IMR-90 (cell line): ENCODE results near the gene GALK1. TPM values are rescaled to one million over a fixed set of nuclear protein-coding genes. Genes with fewer than 3 reads are reported as not detected.

Source experiments
- ATAC-seq: fragments of 200-7000 bp; cut with Tn5 transposase; 2 replicates; pipeline ENCODE4 v1.9.1; 2020; ENCODE audit warnings: low read depth, mild to moderate bottlenecking, moderate library complexity
- BruUV-seq: library from RNA; stranded (reverse); fragments of 400-500 nt; replicated peaks from 2 replicates; lab custom pipeline; 2021; lab: Mats Ljungman, UMichigan
- CTCF ChIA-PET: fragments of 300-600 bp; formaldehyde crosslinking; extraction: SDS; loops from one replicate; lab custom pipeline; 2021; ENCODE audit warnings: antibody characterized with exemption; lab: Yijun Ruan, JAX
- POLR2A ChIA-PET: fragments of 300-600 bp; sonication (Branson Sonifier 250); formaldehyde crosslinking; loops from one replicate; lab custom pipeline; 2022; ENCODE audit warnings: antibody characterized with exemption; ENCODE audit not compliant: unreplicated experiment; lab: Charles Lee
- DNase-seq: peaks from one replicate; pipeline ENCODE4 v3.0.0; 2013
- H2AFZ ChIP-seq: replicated peaks from 2 replicates; pipeline ENCODE3; 2013; ENCODE audit warnings: low read length, mild to moderate bottlenecking; ENCODE audit not compliant: poor library complexity
- H2AK5ac ChIP-seq: 2 replicates; pipeline ENCODE4 v1.6.1; 2013; ENCODE audit warnings: low read depth, low read length, inconsistent platforms
- H2AK9ac ChIP-seq: replicated peaks from 2 replicates; pipeline ENCODE3; 2013; ENCODE audit warnings: mild to moderate bottlenecking, low read depth, low read length, moderate library complexity; ENCODE audit not compliant: poor library complexity
- H2BK120ac ChIP-seq: 2 replicates; pipeline ENCODE4 v1.6.1; 2013; ENCODE audit warnings: low read depth, low read length, inconsistent platforms
- H2BK15ac ChIP-seq: 3 replicates; pipeline ENCODE4 v1.6.1; 2013; ENCODE audit warnings: low read depth, low read length, inconsistent platforms
- H2BK20ac ChIP-seq: 2 replicates; pipeline ENCODE4 v1.6.1; 2013; ENCODE audit warnings: low read depth, mild to moderate bottlenecking, inconsistent platforms, low read length, moderate library complexity
- H2BK5ac ChIP-seq: 2 replicates; pipeline ENCODE4 v1.6.1; 2013; ENCODE audit warnings: mild to moderate bottlenecking, low read depth, low read length, inconsistent platforms; ENCODE audit not compliant: poor library complexity, severe bottlenecking
- H3K14ac ChIP-seq: replicated peaks from 2 replicates; pipeline ENCODE4 v1.6.1; 2013; ENCODE audit warnings: low read depth, low read length, inconsistent platforms
- H3K18ac ChIP-seq: 2 replicates; pipeline ENCODE4 v1.6.1; 2013; ENCODE audit warnings: low read depth, low read length, control low read depth
- H3K23ac ChIP-seq: 2 replicates; pipeline ENCODE4 v1.6.1; 2013; ENCODE audit warnings: low read depth, low read length, inconsistent platforms
- H3K27ac ChIP-seq: 2 replicates; pipeline ENCODE4 v1.5.1; 2013; ENCODE audit warnings: mild to moderate bottlenecking, control low read depth, low read length; ENCODE audit not compliant: insufficient read depth
- H3K27me3 ChIP-seq: 2 replicates; pipeline ENCODE4 v1.6.1; 2013; ENCODE audit warnings: low read length; ENCODE audit not compliant: control insufficient read depth, insufficient read depth
- H3K36me3 ChIP-seq: 2 replicates; pipeline ENCODE4 v1.6.1; 2013; ENCODE audit warnings: low read length, mixed read lengths; ENCODE audit not compliant: control insufficient read depth, insufficient read depth
- H3K4ac ChIP-seq: 2 replicates; pipeline ENCODE4 v1.6.1; 2013; ENCODE audit warnings: low read depth, low read length, inconsistent platforms
- H3K4me1 ChIP-seq: 2 replicates; pipeline ENCODE4 v1.6.1; 2013; ENCODE audit warnings: low read length, mixed read lengths; ENCODE audit not compliant: control insufficient read depth, insufficient read depth
- H3K4me2 ChIP-seq: 2 replicates; pipeline ENCODE4 v1.6.1; 2013; ENCODE audit warnings: low read depth, mild to moderate bottlenecking, control low read depth, low read length, moderate library complexity
- H3K4me3 ChIP-seq: 2 replicates; pipeline ENCODE4 v1.5.1; 2013; ENCODE audit warnings: low read depth, mild to moderate bottlenecking, control low read depth, low read length, moderate library complexity; ENCODE audit not compliant: insufficient read depth
- H3K56ac ChIP-seq: 2 replicates; pipeline ENCODE4 v1.6.1; 2013; ENCODE audit warnings: low read length, inconsistent platforms; ENCODE audit not compliant: insufficient read depth; ENCODE audit errors: extremely low read depth
- H3K79me1 ChIP-seq, 2 experiments: 2 replicates each; pipeline ENCODE4 v1.6.1; 2013; ENCODE audit warnings: low read length in 2 of 2, inconsistent platforms in 1 of 2, low read depth in 1 of 2
- H3K9ac ChIP-seq: 2 replicates; pipeline ENCODE4 v1.6.1; 2013; ENCODE audit warnings: low read depth, low read length, control low read depth
- H3K9me1 ChIP-seq: 2 replicates; pipeline ENCODE4 v1.6.1; 2013; ENCODE audit warnings: low read length, inconsistent platforms; ENCODE audit not compliant: insufficient read depth
- H3K9me3 ChIP-seq: 2 replicates; pipeline ENCODE4 v1.6.1; 2013; ENCODE audit warnings: low read length; ENCODE audit not compliant: control insufficient read depth, insufficient read depth
- H4K20me1 ChIP-seq: 2 replicates; pipeline ENCODE4 v1.6.1; 2013; ENCODE audit warnings: low read length, inconsistent platforms; ENCODE audit not compliant: insufficient read depth
- H4K5ac ChIP-seq: 2 replicates; pipeline ENCODE4 v1.6.1; 2013; ENCODE audit warnings: mild to moderate bottlenecking, low read depth, low read length, control low read depth
- H4K8ac ChIP-seq, 2 experiments: 2 replicates each; pipeline ENCODE4 v1.6.1; 2013; ENCODE audit warnings: low read depth in 2 of 2, low read length in 2 of 2, control low read depth in 1 of 2, inconsistent platforms in 1 of 2
- H4K91ac ChIP-seq: 2 replicates; pipeline ENCODE4 v1.6.1; 2013; ENCODE audit warnings: low read depth, low read length, inconsistent platforms; ENCODE audit not compliant: insufficient read depth
- POLR2A ChIP-seq: IDR thresholded peaks from 2 replicates; pipeline ENCODE4 v1.6.1; 2012; ENCODE audit warnings: mild to moderate bottlenecking, low read depth, low read length
- RAD21 ChIP-seq: IDR thresholded peaks from 2 replicates; pipeline ENCODE4 v1.6.1; 2012; ENCODE audit warnings: low read length, improper control_type of control experiment
- RFX5 ChIP-seq: IDR thresholded peaks from 2 replicates; pipeline ENCODE4 v1.8.0; 2012; ENCODE audit warnings: low read depth, mild to moderate bottlenecking, low read length, moderate library complexity
- SMC3 ChIP-seq: fragments of 150-350 bp; IDR thresholded peaks from 2 replicates; pipeline ENCODE4 v1.6.1; 2016; ENCODE audit warnings: low read depth, mild to moderate bottlenecking, antibody characterized with exemption, low read length, moderate library complexity
- WGBS, 2 experiments: methylation state at CpG; one replicate each; pipeline versions ENCODE4 v1.1.5 to v1.1.7; 2013; ENCODE audit warnings: missing lambda C conversion rate in 2 of 2; ENCODE audit not compliant: insufficient read length in 1 of 2; ENCODE audit errors: extremely low coverage in 2 of 2; 5-methylcytosine and 5-hydroxymethylcytosine counted together
- dilution Hi-C: fragments of 300-500 bp; cut with HindIII; formaldehyde crosslinking; loops from one replicate; pipeline ENCODE4 v1.14.3; 2018; ENCODE audit warnings: low sequenced_read_pairs; ENCODE audit not compliant: unreplicated experiment
- in situ Hi-C: fragments of 300-500 bp; cut with MboI; formaldehyde crosslinking; loops from 3 replicates; pipeline ENCODE4 v1.14.3; 2019; ENCODE audit warnings: low sequenced_read_pairs, inconsistent platforms, mixed read lengths
- intact Hi-C: fragments of 100-400 bp; cut with micrococcal nuclease; formaldehyde crosslinking; loops from 2 replicates; pipeline ENCODE4 v1.10.0; 2022
- polyA plus RNA-seq, 3 experiments: library from polyadenylated mRNA; depleted of rRNA; stranded (reverse); fragments of >200 nt; gene quantifications; 2 replicates each; pipeline ENCODE4 v1.2.3, GENCODE V29; 2012; ENCODE audit warnings: low replicate concordance in 1 of 3
- total RNA-seq: library from RNA; depleted of rRNA; stranded (reverse); fragments of >200 nt; gene quantifications from 2 replicates; pipeline ENCODE4 v1.2.3, GENCODE V29; 2012
- TF ChIP-seq, protein P1 (sequence below): fragments of 150-350 bp; IDR thresholded peaks from 2 replicates; pipeline ENCODE4 v1.6.1; 2016; ENCODE audit warnings: low read depth, mild to moderate bottlenecking, low read length, moderate library complexity, borderline replicate concordance
- TF ChIP-seq, protein P2 (sequence below): conservative IDR thresholded peaks from 2 replicates; pipeline ENCODE4 v1.5.1; 2012; ENCODE audit warnings: mild to moderate bottlenecking, low read depth, low read length, improper control_type of control experiment

The GALK1 gene
- total and polyA plus RNA-seq, 2 of the 4 experiments (the other 2 are of a cell fraction): 19.9 to 21.9 TPM

DNA sequence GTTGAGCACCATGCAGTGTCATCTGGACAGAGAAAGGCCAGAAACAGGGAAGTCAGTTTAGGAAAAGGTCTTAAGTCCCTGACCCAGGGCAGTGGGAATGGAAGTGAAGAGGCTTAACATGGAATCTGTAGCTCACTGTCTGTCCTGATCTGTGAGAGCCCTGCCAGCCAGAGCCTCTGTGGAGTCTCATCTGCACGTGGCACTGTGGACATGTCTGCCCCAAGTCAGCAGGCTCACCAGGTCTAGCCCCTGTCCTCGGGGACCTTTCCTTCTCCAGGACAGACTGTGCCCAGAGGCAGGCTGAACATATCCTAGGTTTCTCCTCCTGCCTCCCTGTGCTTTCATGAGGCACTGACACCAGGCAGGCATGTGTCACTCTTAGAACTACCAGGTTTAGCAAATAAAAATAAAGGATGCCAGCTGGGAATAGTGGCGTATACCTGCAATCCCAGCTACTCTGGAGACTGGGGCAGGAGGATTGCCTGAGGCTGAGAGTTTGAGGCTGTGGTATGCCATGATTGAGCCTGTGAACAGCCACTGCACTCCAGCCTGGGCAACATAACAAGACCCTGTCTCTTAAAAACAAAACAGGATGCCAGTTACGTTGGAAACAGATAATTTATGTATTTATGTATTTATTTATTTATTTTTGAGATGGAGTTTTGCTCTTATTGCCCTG is 42.0 kb upstream of the GALK1 start:
- dilution Hi-C loops (no loop called here), intact Hi-C loops (no loop called here), in situ Hi-C loops (no loop called here)
- ChIA-PET CTCF (no interaction called here), POLR2A (no interaction called here)
- Histone ChIP-seq H4K20me1 (peaks cover 17% of the 10 kb centered on the region), H3K79me1 (peaks cover 14 to 45% of the 10 kb centered on the region in 2 experiments), H3K9me1 (peaks cover 4% of the 10 kb centered on the region; the same call in 1 of the 2 replicates), H2BK20ac (no peak overlapping the region), H3K36me3 (peaks cover 14% of the 10 kb centered on the region), H3K14ac (no peak overlapping the region), H2BK5ac (no peak overlapping the region), H3K27ac (no peak overlapping the region), H4K8ac (no peak overlapping the region), H3K18ac (no peak overlapping the region), H2BK15ac (no peak overlapping the region), H3K4ac (no peak overlapping the region), H4K91ac (no peak overlapping the region), H2BK120ac (no peak overlapping the region), H3K4me2 (no peak overlapping the region), H4K5ac (no peak overlapping the region), H2AFZ (peak overlapping the region; percentile 58), H3K4me1 (no peaks in the 10 kb centered on the region; the same call in 1 of the 2 replicates), H2AK9ac (peak overlapping the region; percentile 3), H3K9me3 (no peaks in the 10 kb centered on the region), H3K4me3 (no peak overlapping the region), H3K23ac (peak overlapping the region; percentile 33; the same call in 1 of the 2 replicates), H3K9ac (no peak overlapping the region), H2AK5ac (no peak overlapping the region), H3K27me3 (no peaks in the 10 kb centered on the region), H3K56ac (no peak overlapping the region)
- no TSS peak for BruUV-seq
- TF ChIP-seq RFX5 (no peak), RAD21 (no peak), POLR2A (no peak), SMC3 (no peak)
- TF ChIP-seq, protein P1, sequence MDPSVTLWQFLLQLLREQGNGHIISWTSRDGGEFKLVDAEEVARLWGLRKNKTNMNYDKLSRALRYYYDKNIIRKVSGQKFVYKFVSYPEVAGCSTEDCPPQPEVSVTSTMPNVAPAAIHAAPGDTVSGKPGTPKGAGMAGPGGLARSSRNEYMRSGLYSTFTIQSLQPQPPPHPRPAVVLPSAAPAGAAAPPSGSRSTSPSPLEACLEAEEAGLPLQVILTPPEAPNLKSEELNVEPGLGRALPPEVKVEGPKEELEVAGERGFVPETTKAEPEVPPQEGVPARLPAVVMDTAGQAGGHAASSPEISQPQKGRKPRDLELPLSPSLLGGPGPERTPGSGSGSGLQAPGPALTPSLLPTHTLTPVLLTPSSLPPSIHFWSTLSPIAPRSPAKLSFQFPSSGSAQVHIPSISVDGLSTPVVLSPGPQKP: no peak
- TF ChIP-seq, protein P2, sequence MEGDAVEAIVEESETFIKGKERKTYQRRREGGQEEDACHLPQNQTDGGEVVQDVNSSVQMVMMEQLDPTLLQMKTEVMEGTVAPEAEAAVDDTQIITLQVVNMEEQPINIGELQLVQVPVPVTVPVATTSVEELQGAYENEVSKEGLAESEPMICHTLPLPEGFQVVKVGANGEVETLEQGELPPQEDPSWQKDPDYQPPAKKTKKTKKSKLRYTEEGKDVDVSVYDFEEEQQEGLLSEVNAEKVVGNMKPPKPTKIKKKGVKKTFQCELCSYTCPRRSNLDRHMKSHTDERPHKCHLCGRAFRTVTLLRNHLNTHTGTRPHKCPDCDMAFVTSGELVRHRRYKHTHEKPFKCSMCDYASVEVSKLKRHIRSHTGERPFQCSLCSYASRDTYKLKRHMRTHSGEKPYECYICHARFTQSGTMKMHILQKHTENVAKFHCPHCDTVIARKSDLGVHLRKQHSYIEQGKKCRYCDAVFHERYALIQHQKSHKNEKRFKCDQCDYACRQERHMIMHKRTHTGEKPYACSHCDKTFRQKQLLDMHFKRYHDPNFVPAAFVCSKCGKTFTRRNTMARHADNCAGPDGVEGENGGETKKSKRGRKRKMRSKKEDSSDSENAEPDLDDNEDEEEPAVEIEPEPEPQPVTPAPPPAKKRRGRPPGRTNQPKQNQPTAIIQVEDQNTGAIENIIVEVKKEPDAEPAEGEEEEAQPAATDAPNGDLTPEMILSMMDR: no peak
- ATAC-seq (no peak), DNase-seq (no peak)
- 100% methylated on average over 2 of the region's 4 CpGs; no CpG with 5 or more reads in 1 of the 2 experiments for whole genome bisulfite sequencing, 2 experiments
